T follicular helper cell (primary cell): ENCODE measurements around the gene NELFB.

Source experiments
- DNase-seq: peaks from one replicate; pipeline ENCODE4 v3.0.0-alpha.2; 2020; ENCODE audit warnings: low read depth

The NELFB gene

DNA sequence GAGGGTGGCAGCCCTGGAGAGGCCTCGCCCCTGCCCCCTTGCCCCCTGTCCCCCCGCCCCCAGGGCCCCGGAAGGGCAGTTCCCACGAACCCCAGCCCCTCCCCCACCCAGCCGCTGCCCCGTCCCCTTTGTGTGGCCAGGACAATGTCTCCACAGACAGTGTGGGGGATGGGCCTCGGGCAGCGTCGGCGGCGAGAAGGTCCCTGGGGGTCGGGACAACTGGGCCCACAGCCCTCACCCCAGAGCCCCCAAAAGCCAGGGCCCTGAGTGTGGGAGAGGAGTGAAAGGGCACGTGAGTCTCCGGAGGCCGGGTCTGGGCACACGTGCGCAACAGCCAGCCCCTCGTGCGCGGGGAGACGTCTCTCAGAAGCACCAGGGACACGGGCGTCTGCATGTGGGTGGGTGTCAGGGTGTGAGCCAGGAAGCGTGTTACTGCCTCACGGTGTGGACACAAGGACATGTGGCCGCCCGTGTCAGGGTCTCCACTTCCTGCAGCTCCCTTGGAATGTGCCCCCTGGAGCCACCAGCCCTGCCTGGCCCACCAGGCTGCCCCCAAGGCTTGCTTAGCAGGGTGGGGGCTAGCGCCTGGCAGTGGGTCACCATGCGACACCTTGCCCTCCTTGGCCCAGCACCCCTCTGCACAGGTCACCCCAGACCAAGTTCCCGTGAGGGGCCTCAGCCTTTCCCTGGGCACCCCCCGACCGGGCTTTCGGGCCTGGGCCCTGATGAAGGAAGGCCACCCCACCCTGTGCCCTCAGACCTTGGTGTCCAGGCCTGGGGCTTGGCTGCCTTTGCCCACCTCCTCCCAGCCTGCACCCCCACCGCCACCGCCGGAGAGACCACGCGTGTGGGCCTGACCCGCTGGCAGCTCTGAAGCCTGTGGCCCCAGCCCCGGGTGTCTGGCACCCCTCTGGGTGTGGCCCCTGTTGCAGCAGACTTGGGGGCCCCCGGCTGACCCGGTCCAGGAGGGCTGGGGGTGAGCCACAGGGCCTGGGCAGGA lies 59.7 kb downstream of the NELFB start:
- no peak for DNase-seq

- no peak for DNase-seq
Measured at GRCh38 chr9:137315581-137316011, 60.5 kb downstream of the NELFB start.

DNA sequence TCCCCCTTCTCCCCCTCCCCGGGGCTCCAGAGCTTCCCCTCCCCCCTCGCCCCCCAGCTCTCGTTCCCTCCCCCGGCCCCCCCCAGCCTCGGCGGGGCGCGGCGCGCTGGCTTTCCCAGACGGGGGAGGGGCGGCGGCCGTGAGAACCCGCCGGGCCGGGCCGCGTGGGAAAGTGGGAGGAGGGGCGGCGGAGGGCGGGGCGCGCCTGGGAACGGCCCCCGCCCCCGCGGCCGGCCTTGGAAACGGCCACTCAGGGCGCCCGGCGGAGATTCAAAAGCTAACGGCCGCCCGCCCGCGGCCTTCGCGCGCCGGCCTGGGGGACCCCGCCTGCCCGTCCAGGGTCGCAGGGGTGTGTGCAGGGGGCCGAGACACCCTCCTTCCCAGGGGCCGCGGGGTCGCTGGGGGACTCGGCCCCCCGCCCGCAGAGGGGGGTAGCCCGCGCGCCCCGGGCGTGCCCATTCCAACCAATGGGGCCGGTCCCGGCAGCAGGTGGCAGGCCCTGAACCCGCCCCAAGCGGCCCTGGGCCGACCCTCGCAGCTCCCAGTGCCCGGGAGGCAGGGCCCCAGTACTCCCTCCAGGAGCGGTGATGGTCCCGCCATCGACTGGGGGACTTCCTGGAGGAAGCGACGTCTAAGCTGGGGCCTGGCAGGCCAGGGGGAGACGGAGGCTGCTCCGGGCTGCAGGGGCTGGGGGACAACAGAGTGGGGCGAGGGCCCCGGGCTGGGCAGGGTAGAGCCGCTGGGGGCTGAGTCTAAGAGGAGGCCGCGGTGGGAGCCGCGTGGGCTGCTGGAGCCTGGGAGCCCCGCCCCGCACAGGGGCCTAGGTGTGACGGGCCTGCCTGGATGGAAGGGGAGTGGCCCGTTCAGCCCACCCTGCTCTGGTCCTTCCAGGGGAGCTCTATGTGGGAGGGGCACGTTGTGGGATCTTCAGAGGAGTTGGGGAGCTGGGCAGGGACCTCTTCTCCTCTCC lies 61.2 kb downstream of the NELFB start:
- DNase-seq = no peak

DNA sequence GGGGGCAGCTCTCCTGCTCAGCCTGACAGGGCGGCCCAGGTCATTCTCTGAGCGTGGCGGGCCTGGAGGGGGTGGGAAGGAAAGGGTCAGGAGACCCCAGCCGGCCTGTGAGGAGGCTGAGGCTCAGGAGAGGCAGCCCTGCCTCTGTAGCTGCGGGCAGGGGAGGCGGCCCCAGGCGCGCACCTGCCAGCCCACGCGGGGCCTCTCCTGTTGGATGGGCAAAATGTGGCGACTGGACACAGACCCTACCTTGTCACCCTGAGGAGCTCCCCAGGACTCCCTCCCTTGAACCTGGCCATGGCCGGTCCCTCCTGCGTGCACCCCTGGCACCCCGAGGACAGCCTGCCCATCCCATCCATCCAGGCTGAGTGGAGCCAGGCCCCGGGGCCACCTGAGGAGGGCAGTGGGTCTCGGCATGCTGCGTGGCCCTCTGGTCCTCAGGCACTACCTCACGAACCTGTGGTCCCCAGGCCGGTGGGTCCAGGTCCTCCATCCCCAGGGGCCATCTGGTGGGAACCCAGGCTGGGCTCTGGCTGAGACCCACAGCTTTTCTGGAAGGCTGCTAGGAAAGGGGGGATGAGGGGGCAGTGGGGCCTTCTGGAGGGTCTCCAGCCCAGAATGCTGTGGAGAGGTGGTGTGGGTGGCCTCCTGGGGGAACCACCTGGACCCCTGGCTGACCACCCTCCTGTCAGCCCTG lies 62.0 kb downstream of the NELFB start:
- DNase-seq = no peak

GRCh38 chr9:137317718-137318511 lies 62.8 kb downstream of the NELFB start:
- DNase-seq = no peak

- no peak for DNase-seq
Measured at GRCh38 chr9:137318602-137319001, 63.5 kb downstream of the NELFB start.

DNA sequence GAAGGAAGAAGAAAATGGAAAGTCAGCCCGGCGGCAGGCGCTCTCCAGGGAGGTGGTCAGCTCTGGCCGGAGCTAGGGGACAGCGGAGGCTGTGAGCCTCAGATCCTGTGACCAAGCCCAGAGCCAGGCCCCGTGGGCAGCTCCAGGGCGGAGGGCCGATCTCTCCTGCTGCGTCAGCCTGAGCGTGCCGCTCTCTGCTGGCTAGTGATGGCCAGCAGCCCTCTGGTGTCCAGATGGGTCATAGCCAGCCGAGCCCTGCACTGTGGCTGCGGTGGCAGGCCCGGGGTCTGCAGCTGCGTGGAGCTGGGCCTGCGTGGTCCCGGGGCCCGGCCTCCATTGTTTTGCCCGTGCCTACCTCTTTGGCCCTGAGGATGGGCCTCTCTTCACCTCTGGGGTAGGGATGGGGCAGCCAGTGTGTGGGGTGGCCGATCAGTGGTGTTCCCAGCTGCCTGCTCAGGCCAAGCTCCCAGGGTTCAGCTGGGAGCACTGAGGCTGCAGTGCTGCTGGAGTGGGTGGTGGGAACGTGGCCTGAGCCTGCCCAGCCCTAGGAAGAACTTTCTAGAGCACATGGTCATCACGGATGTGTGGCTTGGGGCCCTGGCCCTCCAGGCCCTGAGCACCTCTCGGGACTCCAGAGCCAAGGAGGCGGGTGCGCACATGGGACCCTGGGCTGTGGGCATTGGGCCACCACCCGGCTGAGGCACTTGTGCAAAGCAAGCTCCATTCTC lies 64.0 kb downstream of the NELFB start:
- no peak for DNase-seq

DNA sequence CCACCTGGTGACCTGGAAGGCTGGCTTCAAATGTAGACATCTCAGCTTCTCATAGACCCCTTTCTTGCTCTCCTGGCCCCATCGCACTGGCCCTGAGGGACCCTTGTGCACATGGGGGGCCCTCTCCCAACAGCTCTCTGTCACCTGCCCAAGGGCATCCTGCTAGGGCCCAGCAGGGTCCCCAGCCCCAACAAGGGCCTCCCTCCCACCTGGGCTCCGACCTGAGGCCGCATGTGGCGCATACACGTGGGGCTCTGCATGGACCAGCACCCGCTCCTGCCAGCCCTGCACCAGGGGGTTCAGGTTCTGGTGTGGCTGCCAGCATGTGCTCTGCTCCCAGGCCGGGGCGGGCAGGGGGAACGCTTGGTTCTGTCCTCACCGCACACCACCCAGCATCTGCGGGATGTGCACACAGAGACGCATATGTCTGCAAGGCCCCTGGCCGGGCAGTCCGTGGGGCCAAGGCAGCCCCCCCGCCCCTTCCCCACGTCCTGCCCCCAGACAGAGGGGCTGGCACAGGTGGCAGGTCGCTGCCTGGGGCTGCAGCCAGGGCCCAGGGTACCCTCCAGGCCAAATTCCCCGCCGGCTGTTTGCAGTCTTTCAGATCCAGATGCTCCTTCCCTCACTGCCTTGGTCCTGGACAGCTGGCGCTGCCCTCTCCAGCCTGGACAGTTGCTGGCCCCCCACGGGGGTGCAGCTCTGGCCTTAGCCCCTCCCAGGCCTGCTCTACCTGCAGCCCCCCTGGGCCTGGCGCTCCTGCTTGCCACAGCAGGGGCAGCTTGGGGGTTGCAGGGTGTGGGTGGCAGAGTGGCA lies 64.8 kb downstream of the NELFB start:
- DNase-seq = no peak

- DNase-seq = no peak
Measured at GRCh38 chr9:137320555-137321384, 65.6 kb downstream of the NELFB start.

DNA sequence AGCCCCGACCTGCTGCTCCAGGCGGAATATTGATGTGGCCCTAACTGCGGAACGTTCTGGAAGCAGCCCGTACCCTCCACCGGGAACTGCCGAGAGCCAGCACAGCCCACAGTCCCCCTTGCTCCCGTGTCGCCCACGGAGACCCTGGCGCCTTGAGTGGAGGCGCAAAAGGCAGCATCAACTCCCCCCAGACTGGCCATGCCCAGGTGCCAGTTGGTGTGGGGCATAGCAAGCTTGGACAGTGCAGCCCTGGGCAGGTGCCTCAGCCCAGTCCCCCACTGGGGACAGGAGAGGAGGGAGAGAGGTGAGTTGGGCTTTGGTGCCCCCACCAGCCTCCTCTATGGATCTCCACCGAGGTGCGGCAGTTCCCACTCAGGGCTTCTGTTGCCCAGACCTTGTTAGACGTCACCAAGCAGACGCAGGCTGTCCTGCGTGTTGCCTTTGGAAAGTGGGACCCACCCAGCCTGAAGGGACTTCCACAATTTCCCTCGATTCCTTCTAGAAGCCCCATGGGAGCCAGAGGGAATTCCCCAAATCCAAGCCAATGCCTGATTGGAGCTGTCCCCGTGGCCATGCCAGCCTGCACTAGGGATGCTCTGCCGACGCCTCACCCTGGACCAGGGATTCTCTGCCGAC lies 66.7 kb downstream of the NELFB start:
- DNase-seq = no peak
